Heart left ventricle (tissue), 13 donors: ENCODE measurements around the gene NCOA3.

ENCODE experiments used
- POLR2A ChIP-seq, 2 donors: fragments of 450-650 bp; IDR thresholded peaks; one replicate each; pipeline ENCODE4 v1.6.1; 2017; ENCODE audit warnings: antibody characterized with exemption in 2 of 2, mild to moderate bottlenecking in 2 of 2, moderate library complexity in 2 of 2
- TF ChIP-seq, protein P1 (sequence below), 12 donors: fragments of 200-600 bp; sonication (generic) in 4 of 12; IDR thresholded peaks; one replicate each; pipeline versions ENCODE4 v1.5.0 to v1.8.0; 2018 to 2022; ENCODE audit warnings: antibody characterized with exemption in 12 of 12, mild to moderate bottlenecking in 5 of 12
- donor health status: ischemic (EF 13 %, LVEDD 7.1; RV severe dilation, severe dysfunction).
- donor health status: DM: no; HTN: yes; CAD: no.
- donor health status: DM: no; HTN: no; CAD: no.
- donor health status: ischemic (EF 25% LVEDD 6.9; RV normal size, moderate dysfunction).
- donor health status: ischemic (EF 25% LVEDD 5.7; RV mildly dilated, moderate dysfunction).
- donor health status: ischemic (EF 35%, LVEDD 5.7; RV mildly dilated, moderate dysfunction).
- donor health status: nonischemic (EF 11% LVEDD 7.7; RV severe dilation, severe dysfunction).
- donor health status: DM: yes; HTN: yes; CAD: no.
- donor health status: PGD.
- donor health status: ischemic (EF 29% LVEDD 5.4; RV normal size, mild dysfunction).
- donor health status: nonischemic (EF 23%, LVEDD 6.1; RV moderate dilation, normal function).

DNA sequence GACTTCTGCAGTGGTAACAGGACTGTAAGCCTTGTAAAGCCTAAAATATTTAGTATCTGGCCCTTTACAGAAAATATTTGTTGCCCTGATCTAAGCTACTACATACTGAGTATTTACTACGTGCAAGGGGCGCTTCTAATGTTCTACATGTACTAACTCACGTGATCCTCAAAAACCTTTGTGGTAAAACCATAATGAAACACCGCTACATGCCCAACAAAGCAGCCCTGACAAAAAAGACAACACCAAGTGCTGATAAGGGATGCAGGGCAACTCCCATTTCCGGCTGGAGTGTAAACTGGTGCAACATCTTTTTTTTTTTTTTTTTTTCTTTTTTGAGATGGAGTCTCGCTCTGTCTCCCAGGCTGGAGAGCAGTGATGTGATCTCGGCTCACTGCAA lies 198.6 kb downstream of the NCOA3 start:
- TF ChIP-seq, protein P1, sequence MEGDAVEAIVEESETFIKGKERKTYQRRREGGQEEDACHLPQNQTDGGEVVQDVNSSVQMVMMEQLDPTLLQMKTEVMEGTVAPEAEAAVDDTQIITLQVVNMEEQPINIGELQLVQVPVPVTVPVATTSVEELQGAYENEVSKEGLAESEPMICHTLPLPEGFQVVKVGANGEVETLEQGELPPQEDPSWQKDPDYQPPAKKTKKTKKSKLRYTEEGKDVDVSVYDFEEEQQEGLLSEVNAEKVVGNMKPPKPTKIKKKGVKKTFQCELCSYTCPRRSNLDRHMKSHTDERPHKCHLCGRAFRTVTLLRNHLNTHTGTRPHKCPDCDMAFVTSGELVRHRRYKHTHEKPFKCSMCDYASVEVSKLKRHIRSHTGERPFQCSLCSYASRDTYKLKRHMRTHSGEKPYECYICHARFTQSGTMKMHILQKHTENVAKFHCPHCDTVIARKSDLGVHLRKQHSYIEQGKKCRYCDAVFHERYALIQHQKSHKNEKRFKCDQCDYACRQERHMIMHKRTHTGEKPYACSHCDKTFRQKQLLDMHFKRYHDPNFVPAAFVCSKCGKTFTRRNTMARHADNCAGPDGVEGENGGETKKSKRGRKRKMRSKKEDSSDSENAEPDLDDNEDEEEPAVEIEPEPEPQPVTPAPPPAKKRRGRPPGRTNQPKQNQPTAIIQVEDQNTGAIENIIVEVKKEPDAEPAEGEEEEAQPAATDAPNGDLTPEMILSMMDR (IDR thresholded peaks at IDR 0.05) = no peak
- TF ChIP-seq POLR2A (IDR thresholded peaks at IDR 0.05) = no peak
